ENCODE data around the gene HOXB3. TPM values are rescaled to one million over a fixed set of nuclear protein-coding genes. Genes with fewer than 3 reads are reported as not detected.

HOXB3 gene
- total and polyA plus RNA-seq, 7 donors, result 6.2 to 64.3 (median 25.3) TPM

DNA sequence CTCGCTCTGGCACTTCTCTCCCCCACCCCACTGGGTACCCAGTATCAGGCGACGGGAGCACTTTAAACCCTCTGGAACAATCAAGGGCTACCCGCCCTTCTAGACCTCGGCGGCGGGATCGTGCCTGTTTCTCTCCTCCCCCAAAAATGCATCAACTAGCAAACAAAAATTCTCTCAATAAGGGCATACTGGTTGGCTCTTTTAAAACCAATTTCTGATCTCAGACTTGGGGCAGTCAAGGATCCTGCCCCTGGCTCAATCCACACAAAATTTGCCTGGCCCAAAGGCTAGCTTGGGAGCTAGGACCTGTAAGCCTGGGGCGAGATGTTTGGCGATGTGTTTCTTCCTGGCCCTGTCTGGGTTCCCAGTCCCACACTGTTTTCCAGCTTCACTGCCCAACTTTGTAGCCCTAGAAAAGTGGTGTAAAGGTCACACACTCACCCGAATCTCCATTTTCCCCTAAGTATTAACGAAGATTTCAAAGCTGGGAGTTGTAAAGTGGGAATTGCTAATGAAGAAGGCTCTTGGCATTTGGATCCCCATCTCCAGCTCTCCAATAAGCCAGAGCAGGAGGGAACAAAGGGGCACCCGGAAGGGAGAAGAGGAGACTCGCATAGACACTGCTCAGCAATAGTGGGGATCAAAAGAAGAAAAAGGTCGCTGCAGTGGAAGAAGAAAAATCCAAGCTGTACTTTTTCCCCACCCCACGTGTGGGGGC lies 30.8 kb downstream of the HOXB3 start:
- TF ChIP-seq POLR2A (IDR thresholded peaks at IDR 0.05) (no peak), EP300 (IDR thresholded peaks at IDR 0.05) (no peak), POLR2AphosphoS5 (IDR thresholded peaks at IDR 0.05) (no peak)
- TF ChIP-seq, protein P1, sequence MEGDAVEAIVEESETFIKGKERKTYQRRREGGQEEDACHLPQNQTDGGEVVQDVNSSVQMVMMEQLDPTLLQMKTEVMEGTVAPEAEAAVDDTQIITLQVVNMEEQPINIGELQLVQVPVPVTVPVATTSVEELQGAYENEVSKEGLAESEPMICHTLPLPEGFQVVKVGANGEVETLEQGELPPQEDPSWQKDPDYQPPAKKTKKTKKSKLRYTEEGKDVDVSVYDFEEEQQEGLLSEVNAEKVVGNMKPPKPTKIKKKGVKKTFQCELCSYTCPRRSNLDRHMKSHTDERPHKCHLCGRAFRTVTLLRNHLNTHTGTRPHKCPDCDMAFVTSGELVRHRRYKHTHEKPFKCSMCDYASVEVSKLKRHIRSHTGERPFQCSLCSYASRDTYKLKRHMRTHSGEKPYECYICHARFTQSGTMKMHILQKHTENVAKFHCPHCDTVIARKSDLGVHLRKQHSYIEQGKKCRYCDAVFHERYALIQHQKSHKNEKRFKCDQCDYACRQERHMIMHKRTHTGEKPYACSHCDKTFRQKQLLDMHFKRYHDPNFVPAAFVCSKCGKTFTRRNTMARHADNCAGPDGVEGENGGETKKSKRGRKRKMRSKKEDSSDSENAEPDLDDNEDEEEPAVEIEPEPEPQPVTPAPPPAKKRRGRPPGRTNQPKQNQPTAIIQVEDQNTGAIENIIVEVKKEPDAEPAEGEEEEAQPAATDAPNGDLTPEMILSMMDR (IDR thresholded peaks at IDR 0.05), result no peak
- Histone ChIP-seq H3K4me1 (peaks cover 0 to 98% (median 89%) of the 10 kb centered on the region in 4 donors), H3K36me3 (no peaks in the 10 kb centered on the region), H3K4me3 (peak overlapping the region in 3 of 4 donors; percentile 24 to 52 (median 51)), H3K27me3 (no peaks in the 10 kb centered on the region), H3K27ac (peak overlapping the region; percentile 94 to 99 (median 96)), H3K9me3 (no peaks in the 10 kb centered on the region)
- intact Hi-C loops (cut with DNase I), result no loop called here
- peak; percentile 55 for DNase-seq
- WGBS, 2 donors, result 80 to 85% methylated on average over 16 of the region's 16 CpGs

- no peak for DNase-seq
- TF ChIP-seq POLR2A (IDR thresholded peaks at IDR 0.05) (no peak), EP300 (IDR thresholded peaks at IDR 0.05) (no peak), POLR2AphosphoS5 (IDR thresholded peaks at IDR 0.05) (no peak)
- TF ChIP-seq, protein P1 (IDR thresholded peaks at IDR 0.05), result no peak
- H3K27me3 ChIP-seq, result no peaks in the 10 kb centered on the region
- intact Hi-C loops (cut with DNase I), result no loop called here
- peak overlapping the region; percentile 94 to 99 (median 96) for H3K27ac ChIP-seq
- no peaks in the 10 kb centered on the region for H3K9me3 ChIP-seq
- peaks cover 0 to 98% (median 89%) of the 10 kb centered on the region in 4 donors for H3K4me1 ChIP-seq
- no peaks in the 10 kb centered on the region for H3K36me3 ChIP-seq
- H3K4me3 ChIP-seq, result peak overlapping the region in 3 of 4 donors; percentile 24 to 52 (median 51)
- whole genome bisulfite sequencing, 2 donors, result 87 to 89% methylated on average over 2 of the region's 2 CpGs
Observed at GRCh38 chr17:48558831-48559121, 31.3 kb downstream of the HOXB3 start.

DNA sequence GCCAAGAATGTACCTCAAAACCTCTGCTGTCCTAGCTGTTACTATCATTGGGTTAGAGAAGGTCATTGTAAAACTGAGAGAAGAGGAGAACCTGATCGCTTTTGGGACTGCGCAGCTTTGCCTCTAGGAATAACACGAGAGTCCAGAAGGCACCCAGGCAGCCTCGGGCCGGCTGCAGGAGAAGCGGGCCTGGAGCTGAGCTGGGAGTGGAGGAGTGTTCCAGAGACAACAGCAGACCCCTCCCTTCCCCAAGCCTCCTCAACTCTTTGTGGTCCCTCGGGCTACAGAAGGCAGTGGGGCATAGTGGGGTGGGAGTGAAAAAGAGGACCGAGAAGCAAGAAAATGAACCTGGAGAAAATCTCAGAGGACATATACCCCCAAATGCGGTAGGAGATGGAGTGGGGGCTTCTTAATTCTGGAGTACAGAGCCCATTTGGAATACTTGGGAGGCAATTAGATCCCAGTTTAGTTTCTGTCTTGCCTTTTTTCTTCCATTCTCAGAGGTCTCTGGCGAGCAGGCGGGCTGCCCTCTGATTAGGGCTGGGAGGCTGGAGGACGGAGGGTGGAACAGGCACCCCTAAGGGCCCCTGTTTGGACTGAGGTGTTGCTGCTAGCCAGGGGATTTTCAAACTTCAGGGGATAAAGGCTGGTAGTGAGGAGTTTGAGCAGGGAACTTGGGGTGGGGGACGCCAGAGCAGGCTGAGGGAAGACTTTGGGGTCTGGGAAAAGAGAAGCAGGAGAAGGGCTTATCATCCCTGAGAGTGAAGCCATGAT lies 31.8 kb downstream of the HOXB3 start:
- Histone ChIP-seq H3K4me1 (peaks cover 0 to 98% (median 89%) of the 10 kb centered on the region in 4 donors), H3K4me3 (peak overlapping the region in 3 of 4 donors; percentile 24 to 52 (median 51)), H3K9me3 (no peaks in the 10 kb centered on the region), H3K36me3 (no peaks in the 10 kb centered on the region), H3K27me3 (no peaks in the 10 kb centered on the region), H3K27ac (peak overlapping the region; percentile 94 to 99 (median 96))
- intact Hi-C loops (cut with DNase I), result no loop called here
- WGBS, 2 donors, result 83 to 90% methylated on average over 13 of the region's 13 CpGs
- TF ChIP-seq, protein P1 (IDR thresholded peaks at IDR 0.05), result no peak
- TF ChIP-seq POLR2A (IDR thresholded peaks at IDR 0.05), result no peak
- no peak for TF ChIP-seq EP300 (IDR thresholded peaks at IDR 0.05)
- no peak for TF ChIP-seq POLR2AphosphoS5 (IDR thresholded peaks at IDR 0.05)
- DNase-seq, result peak; percentile 73

- intact Hi-C loops (cut with DNase I), result no loop called here
- no peak for DNase-seq
- TF ChIP-seq POLR2AphosphoS5 (IDR thresholded peaks at IDR 0.05), result peak in 2 of 4 donors; percentile 59 to 66
- TF ChIP-seq, protein P1 (IDR thresholded peaks at IDR 0.05), result no peak
- H3K4me1 ChIP-seq, result peaks cover 0 to 98% (median 89%) of the 10 kb centered on the region in 4 donors
- H3K4me3 ChIP-seq, result peak overlapping the region in 3 of 4 donors; percentile 49 to 52 (median 51)
- no peaks in the 10 kb centered on the region for H3K36me3 ChIP-seq
- H3K27me3 ChIP-seq, result no peaks in the 10 kb centered on the region
- 22 to 50% methylated on average over 7 of the region's 7 CpGs for WGBS, 2 donors
- peak overlapping the region; percentile 94 to 99 (median 96) for H3K27ac ChIP-seq
- no peaks in the 10 kb centered on the region for H3K9me3 ChIP-seq
Observed at GRCh38 chr17:48556576-48557401, 33.3 kb downstream of the HOXB3 start.

Measured in sigmoid colon (tissue), 7 donors.